Endothelial cell of umbilical vein (primary cell): Measurements from ENCODE around the gene CCDC12. TPM values are rescaled to one million over a fixed set of nuclear protein-coding genes. Genes with fewer than 3 reads are reported as not detected.

Experiments used
- BruUV-seq: library from RNA; stranded (reverse); fragments of 400-500 nt; replicated peaks from 2 replicates; lab custom pipeline; 2021; lab: Mats Ljungman, UMichigan
- CTCF ChIA-PET: fragments of 300-600, 350-600 bp; sonication (Branson Sonifier 250); formaldehyde crosslinking; loops from one replicate; lab custom pipeline; 2021; ENCODE audit warnings: antibody characterized with exemption, inconsistent platforms; lab: Charles Lee
- POLR2A ChIA-PET: fragments of 300-600, 350-600 bp; sonication (Branson Sonifier 250); formaldehyde crosslinking; loops from one replicate; lab custom pipeline; 2021; ENCODE audit warnings: antibody characterized with exemption, inconsistent platforms; lab: Charles Lee
- DNase-seq: peaks from one replicate; pipeline ENCODE4 v3.0.0-alpha.2; 2011; ENCODE audit warnings: low read depth, low spot score
- FAIRE-seq: peaks from 2 replicates; lab custom pipeline; 2011; peaks lifted over from hg19 to GRCh38; lab: Jason Lieb, UNC
- H2AFZ ChIP-seq: 2 replicates; pipeline ENCODE4 v1.6.0; 2012; ENCODE audit warnings: low read depth, low read length, control low read depth, inconsistent platforms
- H3K27ac ChIP-seq: 2 replicates; pipeline ENCODE4 v1.5.1; 2011; ENCODE audit warnings: low read depth, mild to moderate bottlenecking, control low read depth, low read length, moderate library complexity; ENCODE audit not compliant: insufficient read depth
- H3K27me3 ChIP-seq, 2 experiments: 2 replicates each; pipeline versions ENCODE4 v1.6.0 to v1.6.1; 2011; ENCODE audit warnings: low read length in 2 of 2, mixed read lengths in 1 of 2; ENCODE audit not compliant: control insufficient read depth in 2 of 2, insufficient read depth in 2 of 2
- H3K36me3 ChIP-seq, 2 experiments: 2 replicates in 1 of 2; 3 replicates in 1 of 2; pipeline ENCODE4 v1.5.1; 2011; ENCODE audit warnings: low read length in 2 of 2, mild to moderate bottlenecking in 1 of 2, moderate library complexity in 1 of 2; ENCODE audit not compliant: control insufficient read depth in 2 of 2, insufficient read depth in 2 of 2; ENCODE audit errors: extremely low read depth in 1 of 2
- H3K4me1 ChIP-seq: 3 replicates; pipeline ENCODE4 v1.5.1; 2011; ENCODE audit warnings: mild to moderate bottlenecking, low read length; ENCODE audit not compliant: control insufficient read depth, insufficient read depth; ENCODE audit errors: extremely low read depth
- H3K4me2 ChIP-seq: 2 replicates; pipeline ENCODE4 v1.6.1; 2011; ENCODE audit warnings: low read length, control low read depth, mixed read lengths; ENCODE audit not compliant: insufficient read depth
- H3K4me3 ChIP-seq, 3 experiments: fragments of 200-600 bp in 1 of 3; sonication (generic), shearing (Covaris generic) in 1 of 3; replicated peaks in 1 of 3; 2 replicates each; pipeline ENCODE4 v1.5.1; 2011 to 2016; ENCODE audit warnings: control low read depth in 3 of 3, low read length in 3 of 3, mild to moderate bottlenecking in 2 of 3, inconsistent platforms in 1 of 3, low read depth in 1 of 3, moderate library complexity in 1 of 3; ENCODE audit not compliant: insufficient read depth in 1 of 3
- H3K79me2 ChIP-seq: 2 replicates; pipeline ENCODE4 v1.6.0; 2012; ENCODE audit warnings: low read length, inconsistent platforms; ENCODE audit not compliant: control insufficient read depth, insufficient read depth
- H3K9ac ChIP-seq: replicated peaks from 2 replicates; pipeline ENCODE3; 2011; ENCODE audit warnings: low read length, control low read depth; ENCODE audit not compliant: insufficient read depth; ENCODE audit errors: extremely low read depth
- H3K9me1 ChIP-seq: replicated peaks from 3 replicates; pipeline ENCODE4 v1.6.0; 2011; ENCODE audit warnings: mild to moderate bottlenecking, low read length; ENCODE audit not compliant: control insufficient read depth, insufficient read depth; ENCODE audit errors: extremely low read depth
- H3K9me3 ChIP-seq: replicated peaks from 2 replicates; pipeline ENCODE4 v1.5.1; 2012; ENCODE audit warnings: low read length, inconsistent platforms; ENCODE audit not compliant: control insufficient read depth, insufficient read depth
- H4K20me1 ChIP-seq: replicated peaks from 2 replicates; pipeline ENCODE3; 2011; ENCODE audit warnings: mild to moderate bottlenecking, low read length; ENCODE audit not compliant: control insufficient read depth, insufficient read depth; ENCODE audit errors: extremely low read depth
- CTCF ChIP-seq, 2 donors: IDR thresholded peaks; 1 replicate in 1 of 2; 2 replicates in 1 of 2; pipeline ENCODE4 v1.5.1; 2011; ENCODE audit warnings: low read length in 2 of 2, mild to moderate bottlenecking in 2 of 2, moderate library complexity in 2 of 2, control low read depth in 1 of 2, inconsistent platforms in 1 of 2, low read depth in 1 of 2; ENCODE audit not compliant: insufficient read depth in 1 of 2; ENCODE audit errors: extremely low read depth in 1 of 2
- JUN ChIP-seq: IDR thresholded peaks from 2 replicates; pipeline ENCODE4 v1.6.1; 2011; ENCODE audit warnings: borderline replicate concordance, low read depth; ENCODE audit not compliant: insufficient read length, insufficient read depth
- MAX ChIP-seq: IDR thresholded peaks from 2 replicates; pipeline ENCODE4 v1.6.1; 2011; ENCODE audit not compliant: insufficient read depth, insufficient read length
- POLR2AphosphoS5 ChIP-seq: IDR thresholded peaks from 2 replicates; pipeline ENCODE4 v1.6.1; 2012; ENCODE audit warnings: low read depth, mild to moderate bottlenecking, control low read depth, low read length, moderate library complexity; ENCODE audit not compliant: insufficient read depth
- dilution Hi-C: fragments of 300-500 bp; cut with MboI; formaldehyde crosslinking; loops from one replicate; pipeline ENCODE4 v1.15.0; 2019; ENCODE audit warnings: low sequenced_read_pairs; ENCODE audit not compliant: extremely low pct_ligation_motif_present
- intact Hi-C: fragments of 100-400 bp; cut with micrococcal nuclease; formaldehyde crosslinking; loops from one replicate; pipeline ENCODE4 v1.10.0; 2022
- polyA plus RNA-seq, 4 experiments: library from polyadenylated mRNA; depleted of rRNA in 3 of 4; stranded (reverse) in 3 of 4; unstranded in 1 of 4; fragments of >200 nt; gene quantifications; 2 replicates each; pipeline versions ENCODE4 v1.2.1 to v1.2.3, GENCODE V29; 2011 to 2012; ENCODE audit warnings: missing spikeins in 1 of 4
- total RNA-seq: library from RNA; stranded (reverse); gene quantifications from 2 replicates; pipeline ENCODE4 v1.2.3, GENCODE V29; 2021

The CCDC12 gene
- total and polyA plus RNA-seq, 2 donors (not counting 3 experiments of a cell fraction or from before 2014, with no cell fraction given), result 35.1 to 50.5 TPM

GRCh38 chr3:46908986-46909534, 67.5 kb downstream of the CCDC12 start:
- no peaks in the 10 kb centered on the region for H3K79me2 ChIP-seq
- DNase-seq (no peak), FAIRE-seq (no peak)
- dilution Hi-C loops (no loop called here), intact Hi-C loops (loop anchor here (1.0 kb wide), 3 partner anchors 43 to 204 kb away; no protein-coding TSS in a partner anchor)
- H3K4me3 ChIP-seq, result no peak overlapping the region
- H3K36me3 ChIP-seq, result no peaks in the 10 kb centered on the region
- no peak overlapping the region for H3K9ac ChIP-seq
- H3K9me3 ChIP-seq, result no peaks in the 10 kb centered on the region
- ChIA-PET CTCF (interaction anchor here (0.6 to 2.5 kb wide), 40 partner anchors 9 to 462 kb away, joined by 3 to 55 read pairs (median 6); partner anchors contain the start of genes ALS2CL, CCDC12, PRSS50 and TMIE), POLR2A (no interaction called here)
- no peak overlapping the region for H2AFZ ChIP-seq
- no peaks in the 10 kb centered on the region for H3K27me3 ChIP-seq
- no peaks in the 10 kb centered on the region for H4K20me1 ChIP-seq
- no peak overlapping the region for H3K4me2 ChIP-seq
- H3K4me1 ChIP-seq, result peaks cover 9% of the 10 kb centered on the region
- H3K9me1 ChIP-seq, result no peaks in the 10 kb centered on the region
- no TSS peak for BruUV-seq
- no peak overlapping the region for H3K27ac ChIP-seq
- TF ChIP-seq CTCF (IDR thresholded peaks at IDR 0.05; ENCODE audit: extremely low read depth in 1 of 2, insufficient read depth in 1 of 2, low read depth in 1 of 2, low read length in 2 of 2), result no peak
- no peak for TF ChIP-seq POLR2AphosphoS5
- TF ChIP-seq MAX, result no peak
- no peak for TF ChIP-seq JUN
